Activated T-cell treated with anti-CD3 and anti-CD28 coated beads for 48 hours (primary cell): ENCODE results near the gene KIF21B.

Experiments used
- DNase-seq: peaks from one replicate; pipeline ENCODE4 v3.0.0-alpha.2; 2020; ENCODE audit warnings: low read depth

Gene KIF21B

GRCh38 chr1:201023517-201023902 is at the start of gene KIF21B:
TSS of gene KIF21B (minus strand) at chr1:201023714. CDS start at chr1:201023383, 331 bp downstream.
- DNase-seq = peak; percentile 93

GRCh38 chr1:201072922-201073321 is 49.4 kb upstream of the KIF21B start:
- DNase-seq = no peak

DNA sequence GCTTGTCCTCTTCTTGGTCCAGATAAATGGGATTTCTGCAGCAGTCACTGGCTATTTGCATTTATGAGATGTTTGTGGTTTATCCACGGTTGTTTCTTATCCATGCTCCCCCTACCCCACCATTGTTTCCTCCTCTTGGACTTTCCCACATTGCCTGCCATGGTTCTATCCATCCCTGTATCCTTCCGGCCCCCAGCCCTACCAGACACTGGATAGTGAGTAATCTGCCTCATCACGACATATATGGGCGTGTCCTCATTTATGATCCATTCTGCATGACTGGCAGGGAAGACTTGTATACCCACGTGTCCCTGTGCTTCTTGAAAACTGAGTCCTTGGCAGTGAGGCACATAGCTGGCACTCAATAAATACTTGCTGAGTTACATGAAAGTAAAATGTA is 48.6 kb upstream of the KIF21B start:
- no peak for DNase-seq

GRCh38 chr1:201069636-201070035 is 46.1 kb upstream of the KIF21B start:
- DNase-seq = no peak

- DNase-seq = no peak
These were observed 45.5 kb upstream of the KIF21B start for GRCh38 chr1:201068976-201069375.

DNA sequence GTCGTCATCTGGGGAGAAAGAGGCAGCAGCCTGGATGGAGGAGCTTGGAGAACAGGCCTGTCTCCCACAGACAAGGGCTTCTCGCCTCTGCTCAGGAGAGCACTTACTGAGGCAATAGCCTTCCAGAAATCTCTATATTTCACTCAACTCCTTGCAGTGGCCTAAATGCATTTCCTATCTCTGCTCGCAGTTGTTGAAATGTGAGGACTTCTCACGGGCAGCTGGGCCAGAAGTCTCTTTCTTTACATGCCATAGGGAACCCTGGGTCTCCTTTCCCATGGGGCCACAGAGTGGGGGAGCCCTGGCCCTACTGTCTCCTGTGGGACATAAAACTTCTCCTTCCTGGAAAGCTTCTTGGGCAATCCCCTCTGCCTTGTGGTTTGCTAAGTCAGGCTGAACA is 43.5 kb upstream of the KIF21B start:
- DNase-seq = no peak

GRCh38 chr1:201065686-201066085 is 42.2 kb upstream of the KIF21B start:
- DNase-seq = no peak

DNA sequence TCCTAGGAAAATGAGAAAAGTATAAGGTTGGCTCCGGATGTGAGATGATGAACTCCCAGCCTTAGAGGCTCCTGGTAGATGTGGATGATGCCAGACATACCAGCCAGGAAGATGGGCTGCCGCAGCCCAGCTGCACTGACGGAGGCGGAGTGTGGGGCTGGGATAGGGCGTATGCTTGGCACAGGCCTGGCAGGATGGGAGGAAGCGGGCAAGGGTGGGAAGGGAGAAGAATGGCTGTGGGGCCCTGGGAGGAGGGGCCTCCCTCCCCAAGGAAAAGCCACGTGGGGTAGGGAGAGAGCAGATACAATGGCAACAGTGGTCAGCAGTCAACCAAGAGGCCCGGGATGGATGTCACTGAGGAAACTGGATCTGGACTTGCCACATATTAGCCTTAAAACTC is 41.3 kb upstream of the KIF21B start:
- DNase-seq = no peak

GRCh38 chr1:201063145-201063544 is 39.6 kb upstream of the KIF21B start:
- no peak for DNase-seq

DNA sequence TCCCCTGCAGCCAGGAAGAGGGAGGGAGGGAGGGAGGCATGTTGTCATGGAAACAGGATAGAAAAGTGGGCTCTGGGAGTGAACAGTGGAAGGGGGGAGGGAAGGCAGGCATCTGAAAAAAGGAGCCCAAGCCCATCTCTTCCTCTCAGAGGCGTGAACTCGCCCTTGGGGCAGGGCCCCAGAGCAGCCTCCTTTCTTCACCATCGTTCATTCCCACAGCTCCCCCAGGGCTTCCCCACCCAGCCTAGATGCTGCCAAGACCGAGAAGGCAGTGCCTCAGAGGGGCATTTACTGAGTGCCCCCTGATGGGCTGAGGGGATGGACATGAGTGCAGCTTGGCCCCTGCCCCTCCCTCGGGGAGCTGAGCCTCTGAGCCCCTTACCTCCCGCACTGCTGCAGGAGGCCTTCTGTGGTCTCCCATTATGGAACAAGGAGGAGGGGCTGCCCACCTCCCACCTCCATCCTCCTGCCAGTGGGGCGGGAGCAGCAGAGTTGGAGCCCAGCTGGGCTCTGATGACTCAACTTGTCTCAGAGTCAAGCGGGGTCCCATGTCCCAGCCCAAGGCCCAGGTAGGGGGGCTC is 39.1 kb upstream of the KIF21B start:
- no peak for DNase-seq

- DNase-seq = no peak
These were observed 38.4 kb upstream of the KIF21B start for GRCh38 chr1:201061886-201062285.

GRCh38 chr1:201061049-201061448 is 37.5 kb upstream of the KIF21B start:
- DNase-seq = no peak

DNA sequence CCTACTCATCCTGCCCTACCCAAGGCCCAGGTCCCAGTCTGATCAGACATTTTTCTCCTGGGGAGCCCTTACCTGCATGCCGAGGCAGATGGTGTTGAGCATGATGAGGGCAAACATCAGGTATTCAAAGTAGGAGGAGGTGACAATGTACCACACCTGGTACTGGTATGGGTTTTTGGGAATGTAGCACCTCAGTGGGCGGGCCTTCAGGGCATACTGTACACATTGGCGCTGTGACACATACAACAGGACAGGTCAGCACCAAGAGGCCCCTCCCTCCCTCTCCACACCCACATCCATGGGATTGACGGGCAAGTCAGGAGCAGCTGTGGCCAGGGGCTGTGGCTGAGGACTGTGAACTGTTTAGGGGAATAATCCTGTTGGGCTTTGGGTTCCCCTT is 37.1 kb upstream of the KIF21B start:
- no peak for DNase-seq

GRCh38 chr1:201059871-201060555 is 36.5 kb upstream of the KIF21B start:
- no peak for DNase-seq

- DNase-seq = no peak
These were observed 35.9 kb upstream of the KIF21B start for GRCh38 chr1:201059401-201059800.

GRCh38 chr1:201054091-201054543 is 30.6 kb upstream of the KIF21B start:
- no peak for DNase-seq

- DNase-seq = no peak
These were observed 29.8 kb upstream of the KIF21B start for GRCh38 chr1:201053155-201053860.

DNA sequence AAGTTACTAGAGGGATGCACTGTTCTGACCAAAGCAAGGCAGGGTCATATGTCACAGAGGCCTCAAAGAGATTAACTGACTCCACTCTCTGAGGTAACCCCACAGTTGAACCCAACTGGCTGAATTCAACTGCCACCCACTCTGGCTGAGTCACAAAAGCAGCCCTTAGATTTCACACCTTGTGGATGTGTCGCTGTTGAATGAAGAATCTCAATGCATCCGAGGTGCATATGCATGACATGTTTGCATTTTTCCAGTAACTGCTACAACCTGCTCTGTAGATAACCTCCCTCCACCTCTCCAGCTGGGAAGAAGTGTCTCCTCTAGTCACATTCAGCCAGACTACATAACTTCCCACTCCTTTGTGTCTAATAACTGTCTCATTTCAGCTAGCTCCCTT is 27.9 kb upstream of the KIF21B start:
- DNase-seq = no peak

DNA sequence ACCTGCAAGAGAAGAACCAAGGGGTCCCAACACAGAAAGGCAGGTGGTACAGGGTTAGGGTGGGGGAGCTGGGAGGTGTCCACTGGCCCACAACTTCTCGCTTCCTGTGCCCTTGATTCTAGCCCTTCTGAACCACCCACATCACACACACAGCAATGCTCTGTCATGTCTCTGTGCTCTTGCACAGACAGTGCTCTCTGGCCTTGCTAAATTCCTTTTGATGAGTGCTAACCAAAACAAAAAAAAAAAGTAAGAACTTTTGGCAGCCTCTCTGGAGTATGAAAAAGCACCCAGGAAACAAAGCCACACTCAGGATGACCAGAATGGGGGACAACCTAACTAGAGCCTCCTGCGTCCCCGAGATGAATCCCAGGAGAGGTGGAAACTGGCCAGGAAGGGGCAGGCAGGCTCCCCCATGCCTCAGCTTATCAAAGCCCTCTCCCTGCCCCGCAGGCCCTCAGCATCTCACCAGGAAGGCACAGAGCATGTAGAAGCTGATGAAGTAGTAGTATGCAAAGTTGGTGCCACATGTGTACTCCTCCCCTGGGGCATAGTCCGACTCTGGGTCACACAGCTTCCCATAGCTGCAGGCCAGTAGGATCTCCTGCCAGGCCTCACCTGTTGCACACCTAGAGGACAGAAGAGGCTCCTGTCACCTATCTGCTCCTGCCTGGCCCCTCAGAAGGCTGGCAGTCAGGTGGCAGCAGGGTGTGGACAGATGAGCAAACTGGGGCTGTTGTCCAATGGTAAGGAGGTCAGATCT is 27.2 kb upstream of the KIF21B start:
- DNase-seq = no peak

GRCh38 chr1:201049248-201049831 is 25.8 kb upstream of the KIF21B start:
- DNase-seq = no peak

- DNase-seq = no peak
These were observed 25.0 kb upstream of the KIF21B start for GRCh38 chr1:201048521-201048920.

DNA sequence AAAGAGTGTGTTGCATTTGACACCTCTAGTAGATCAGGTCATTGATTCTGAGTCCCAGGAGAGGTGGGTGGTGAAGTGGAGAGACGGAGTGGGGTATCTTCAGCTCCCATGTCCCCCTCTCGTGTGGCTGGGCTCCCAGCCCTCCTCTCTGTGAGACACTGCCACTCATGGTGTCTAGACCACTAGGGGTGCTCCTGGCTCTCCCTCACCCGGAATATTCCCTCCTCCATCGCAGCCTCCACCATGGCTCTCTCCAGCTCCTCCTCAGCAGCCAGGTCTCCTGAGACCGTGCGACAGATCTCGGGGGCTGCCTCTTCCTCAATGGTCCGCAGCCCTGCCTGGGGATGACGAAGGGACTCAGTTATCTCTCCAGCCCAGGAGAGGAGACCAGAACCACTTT is 20.6 kb upstream of the KIF21B start:
- DNase-seq = no peak
